C4-2B (cell line): ENCODE results near the gene FEM1A.
"Not testable (repeated sequence)": the region's sequence is repeated elsewhere in the genome, so short reads cannot be mapped to it uniquely, and the experiment has no call there.

Experiments used
- H3K27ac ChIP-seq: fragments of 450-650 bp; 2 replicates; pipeline ENCODE4 v1.5.1; 2017
- ZFX ChIP-seq: fragments of 450-650 bp; IDR thresholded peaks from 2 replicates; pipeline ENCODE4 v1.6.1; 2017
- TF ChIP-seq, protein P1 (sequence below): fragments of 450-650 bp; conservative IDR thresholded peaks from 2 replicates; pipeline ENCODE4 v1.5.1; 2017; ENCODE audit warnings: mild to moderate bottlenecking

Gene FEM1A

DNA sequence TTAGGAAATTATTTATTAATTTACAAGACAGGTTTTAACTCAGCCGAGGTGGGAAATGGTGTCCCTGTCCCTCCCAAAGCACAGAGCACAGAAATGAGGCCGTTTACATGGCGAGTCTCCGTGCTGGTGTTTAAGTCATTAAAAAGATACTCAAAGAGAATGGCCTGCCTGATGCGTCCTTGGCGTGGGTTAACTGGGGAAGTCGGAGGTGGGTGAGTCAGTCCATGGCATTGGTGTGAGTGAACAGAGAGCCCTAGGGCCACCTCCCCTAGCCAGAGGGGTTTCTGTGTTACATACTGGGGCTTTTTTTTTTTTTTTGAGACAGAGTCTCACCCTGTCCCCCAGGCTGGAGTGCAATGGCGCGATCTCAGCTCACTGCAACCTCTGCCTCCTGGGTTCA lies 3.9 kb downstream of the FEM1A start:
- no peak for TF ChIP-seq ZFX
- TF ChIP-seq, protein P1, sequence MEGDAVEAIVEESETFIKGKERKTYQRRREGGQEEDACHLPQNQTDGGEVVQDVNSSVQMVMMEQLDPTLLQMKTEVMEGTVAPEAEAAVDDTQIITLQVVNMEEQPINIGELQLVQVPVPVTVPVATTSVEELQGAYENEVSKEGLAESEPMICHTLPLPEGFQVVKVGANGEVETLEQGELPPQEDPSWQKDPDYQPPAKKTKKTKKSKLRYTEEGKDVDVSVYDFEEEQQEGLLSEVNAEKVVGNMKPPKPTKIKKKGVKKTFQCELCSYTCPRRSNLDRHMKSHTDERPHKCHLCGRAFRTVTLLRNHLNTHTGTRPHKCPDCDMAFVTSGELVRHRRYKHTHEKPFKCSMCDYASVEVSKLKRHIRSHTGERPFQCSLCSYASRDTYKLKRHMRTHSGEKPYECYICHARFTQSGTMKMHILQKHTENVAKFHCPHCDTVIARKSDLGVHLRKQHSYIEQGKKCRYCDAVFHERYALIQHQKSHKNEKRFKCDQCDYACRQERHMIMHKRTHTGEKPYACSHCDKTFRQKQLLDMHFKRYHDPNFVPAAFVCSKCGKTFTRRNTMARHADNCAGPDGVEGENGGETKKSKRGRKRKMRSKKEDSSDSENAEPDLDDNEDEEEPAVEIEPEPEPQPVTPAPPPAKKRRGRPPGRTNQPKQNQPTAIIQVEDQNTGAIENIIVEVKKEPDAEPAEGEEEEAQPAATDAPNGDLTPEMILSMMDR: no peak
- no peak overlapping the region for H3K27ac ChIP-seq

DNA sequence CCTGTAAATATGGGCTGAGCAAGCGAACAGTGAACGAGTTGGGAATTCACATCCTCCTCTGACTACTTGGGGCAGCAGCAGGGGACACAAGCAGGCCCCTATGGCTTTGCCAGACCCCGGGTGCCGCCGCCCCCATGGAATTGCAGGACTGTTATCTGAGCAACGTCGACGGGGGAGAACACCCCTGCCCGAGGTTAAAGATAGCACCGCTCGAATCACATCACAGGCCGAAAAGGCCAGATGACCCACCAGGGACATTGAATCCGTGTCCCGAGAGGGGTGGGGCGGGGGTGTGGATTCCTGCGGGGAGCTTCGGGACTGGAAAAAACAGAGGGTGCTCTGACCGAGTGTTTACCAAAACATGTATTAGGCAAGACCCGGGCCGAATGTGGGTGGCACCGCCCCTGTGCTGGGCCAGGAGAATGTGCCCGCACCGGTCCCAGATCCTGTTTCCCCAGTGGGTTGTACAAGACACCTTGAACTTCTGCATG lies 9.1 kb downstream of the FEM1A start:
- TF ChIP-seq, protein P1: no peak
- TF ChIP-seq ZFX: no peak
- H3K27ac ChIP-seq: peak overlapping the region; percentile 54

DNA sequence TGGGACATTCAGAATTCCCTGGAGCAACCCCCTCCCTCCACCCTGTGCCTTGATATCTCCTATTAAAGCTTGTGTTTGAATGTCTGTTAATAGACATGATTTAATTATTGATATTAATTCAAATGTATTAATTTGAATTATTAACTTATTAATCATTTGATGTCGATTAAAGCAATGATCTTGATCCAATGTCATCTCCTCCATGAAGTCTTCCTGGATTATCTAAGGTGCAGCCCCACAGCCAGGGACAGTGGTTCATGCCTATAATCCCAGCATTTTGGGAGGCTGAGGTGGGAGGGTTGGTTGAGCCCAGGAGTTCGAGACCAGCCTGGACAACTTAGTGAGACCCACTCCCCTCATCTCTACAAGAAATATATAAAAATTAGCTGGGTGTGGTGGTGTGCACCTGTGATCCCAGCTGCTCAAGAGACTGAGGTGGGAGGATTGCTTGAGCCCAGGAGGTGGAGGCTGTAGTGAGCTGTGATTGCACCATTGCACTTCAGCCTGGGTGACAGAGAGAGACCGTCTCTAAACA lies 9.6 kb downstream of the FEM1A start:
- peak overlapping the region; percentile 54 for H3K27ac ChIP-seq
- TF ChIP-seq, protein P1: no peak
- no peak for TF ChIP-seq ZFX

DNA sequence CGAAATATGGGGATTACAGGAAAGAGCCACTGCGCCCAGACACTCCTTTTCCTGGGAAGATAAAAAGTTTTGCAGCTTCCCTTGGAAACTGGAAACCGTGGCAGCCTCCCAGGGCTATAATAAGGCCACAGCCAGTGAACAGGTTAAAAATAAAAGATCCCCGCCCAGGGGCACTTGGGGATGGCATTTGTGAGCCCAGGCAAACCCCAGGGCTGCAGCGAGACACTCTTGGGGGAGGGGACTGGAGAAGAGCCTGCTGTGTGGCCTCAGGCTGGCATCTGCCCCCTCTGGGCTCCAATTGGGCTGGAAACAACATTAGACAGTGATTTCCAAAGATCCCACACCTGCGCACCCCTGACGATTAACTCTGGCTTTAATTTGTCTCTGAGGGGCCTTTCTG lies 11.2 kb downstream of the FEM1A start:
- TF ChIP-seq ZFX: no peak
- TF ChIP-seq, protein P1: no peak
- H3K27ac ChIP-seq: no peak overlapping the region

DNA sequence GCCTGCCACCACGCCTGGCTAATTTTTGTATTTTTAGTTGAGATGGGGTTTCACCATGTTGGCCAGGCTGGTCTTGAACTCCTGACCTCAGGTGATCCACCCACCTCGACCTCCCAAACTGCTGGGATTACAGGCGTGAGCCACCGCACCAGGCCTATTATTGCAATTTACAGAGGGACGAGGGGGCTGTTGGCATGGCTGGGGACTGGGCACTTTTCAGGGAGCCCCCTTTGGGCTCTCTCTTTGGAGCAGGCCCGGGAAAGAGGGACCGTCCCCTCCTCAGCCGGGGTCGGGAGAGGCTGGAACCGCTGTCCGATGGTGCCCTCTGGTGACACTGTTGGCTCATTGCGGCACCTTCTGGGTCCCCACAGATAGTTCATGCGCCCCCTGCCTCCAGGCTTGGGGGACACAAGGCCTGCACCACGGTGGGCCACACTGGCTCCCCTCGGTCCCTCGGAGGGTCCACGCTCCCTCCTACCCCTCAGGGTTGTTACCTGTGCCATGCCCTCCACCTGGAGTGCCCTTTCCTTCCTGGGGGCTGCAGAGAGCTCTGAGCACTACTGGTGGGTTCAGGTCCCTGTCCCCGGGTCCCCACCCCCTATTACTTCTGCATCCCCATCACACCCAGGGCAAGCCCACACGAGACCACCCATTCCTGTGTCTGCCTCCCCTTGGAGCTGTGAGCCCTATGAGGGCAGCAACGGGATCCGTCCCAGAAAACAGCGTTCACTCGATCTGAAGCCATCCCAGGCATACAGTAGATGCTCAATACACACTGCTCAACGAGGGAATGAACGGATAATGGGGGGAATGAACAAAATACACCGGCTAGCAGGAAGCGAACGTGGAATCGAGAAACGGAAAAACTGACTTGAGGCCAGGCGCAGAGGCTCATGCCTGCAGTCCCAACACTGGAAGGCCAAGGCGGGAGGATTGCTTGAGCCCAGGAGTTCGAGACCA lies 12.5 kb downstream of the FEM1A start:
- H3K27ac ChIP-seq: no peak overlapping the region
- TF ChIP-seq, protein P1: peak; percentile 93
- TF ChIP-seq ZFX: no peak

DNA sequence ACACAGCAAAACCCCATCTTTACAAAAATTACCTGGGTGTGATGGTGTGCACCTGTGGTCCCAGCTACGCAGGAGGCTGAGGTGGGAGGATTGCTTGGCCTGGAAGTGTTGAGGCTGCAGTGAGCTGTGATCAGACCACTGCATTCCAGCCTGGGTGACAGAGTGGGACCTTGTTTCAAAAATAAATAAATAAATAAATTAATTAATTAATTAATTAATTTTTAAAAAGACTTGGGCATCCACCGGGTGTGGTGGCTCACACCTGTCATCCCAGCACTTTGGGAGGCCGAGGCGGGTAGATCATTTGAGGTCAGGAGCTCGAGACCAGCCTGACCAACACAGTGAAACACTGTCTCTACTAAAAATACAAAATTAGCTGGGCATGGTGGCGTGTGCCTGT lies 13.6 kb downstream of the FEM1A start:
- not testable (repeated sequence) for H3K27ac ChIP-seq

DNA sequence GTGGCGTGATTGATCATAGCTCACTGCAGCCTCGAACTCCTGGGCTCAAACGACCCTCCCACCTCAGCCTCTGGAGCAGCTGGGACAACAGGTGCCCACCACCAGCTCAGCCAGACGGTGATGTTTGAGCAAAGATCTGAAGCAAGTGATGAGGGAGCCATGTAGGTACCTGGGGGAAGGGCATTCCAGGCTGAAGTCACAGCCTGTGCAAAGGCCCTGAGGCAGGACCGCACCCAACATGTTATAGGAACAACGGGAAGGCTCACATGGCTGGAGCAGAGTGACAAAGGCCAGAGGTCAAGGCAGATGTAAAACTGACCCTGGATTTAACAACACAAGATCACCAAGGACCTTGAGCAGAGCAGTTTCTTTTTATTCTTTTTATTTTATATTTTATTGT lies 14.8 kb downstream of the FEM1A start:
- no peak for TF ChIP-seq ZFX
- TF ChIP-seq, protein P1: no peak
- H3K27ac ChIP-seq: no peak overlapping the region
